HCT116 (cell line): ENCODE results near the gene SAPCD2.

Source experiments
- EZH2 ChIP-seq: fragments of 200-600 bp; sonication (generic); IDR thresholded peaks from 2 replicates; pipeline ENCODE4 v1.6.1; 2017; ENCODE audit warnings: antibody characterized with exemption, mixed run types
- EZH2phosphoT487 ChIP-seq: fragments of 200-600 bp; IDR thresholded peaks from 2 replicates; pipeline ENCODE4 v1.6.1; 2018; ENCODE audit warnings: antibody characterized with exemption, borderline replicate concordance
- POLR2A ChIP-seq: IDR thresholded peaks from 2 replicates; pipeline ENCODE4 v1.7.0; 2011; ENCODE audit warnings: borderline replicate concordance; ENCODE audit not compliant: insufficient read depth, insufficient read length; ENCODE audit errors: extremely low read depth
- POLR2AphosphoS5 ChIP-seq: IDR thresholded peaks from 2 replicates; pipeline ENCODE4 v1.6.1; 2011; ENCODE audit warnings: mild to moderate bottlenecking, low read depth, low read length, moderate library complexity
- SIN3A ChIP-seq: IDR thresholded peaks from 2 replicates; pipeline ENCODE4 v1.6.1; 2012; ENCODE audit warnings: low read depth
- ZBTB33 ChIP-seq: IDR thresholded peaks from 2 replicates; pipeline ENCODE4 v1.6.1; 2011; ENCODE audit warnings: mild to moderate bottlenecking, low read length, moderate library complexity; ENCODE audit not compliant: insufficient replicate concordance; ENCODE audit errors: extremely low read depth
- TF ChIP-seq, protein P1 (sequence below), 3 experiments: fragments of 200-600 bp in 1 of 3; sonication (generic) in 1 of 3; IDR thresholded peaks in 2 of 3; conservative IDR thresholded peaks in 1 of 3; 2 replicates each; pipeline ENCODE4 v1.5.1; 2012 to 2017; ENCODE audit warnings: low read depth in 2 of 3, low read length in 2 of 3, antibody characterized with exemption in 1 of 3, borderline replicate concordance in 1 of 3, control low read depth in 1 of 3, mild to moderate bottlenecking in 1 of 3, mixed read lengths in 1 of 3, mixed run types in 1 of 3, moderate library complexity in 1 of 3; ENCODE audit not compliant: insufficient read depth in 1 of 3
- TF ChIP-seq, protein P2 (sequence below): IDR thresholded peaks from 2 replicates; pipeline ENCODE4 v1.6.1; 2012

DNA sequence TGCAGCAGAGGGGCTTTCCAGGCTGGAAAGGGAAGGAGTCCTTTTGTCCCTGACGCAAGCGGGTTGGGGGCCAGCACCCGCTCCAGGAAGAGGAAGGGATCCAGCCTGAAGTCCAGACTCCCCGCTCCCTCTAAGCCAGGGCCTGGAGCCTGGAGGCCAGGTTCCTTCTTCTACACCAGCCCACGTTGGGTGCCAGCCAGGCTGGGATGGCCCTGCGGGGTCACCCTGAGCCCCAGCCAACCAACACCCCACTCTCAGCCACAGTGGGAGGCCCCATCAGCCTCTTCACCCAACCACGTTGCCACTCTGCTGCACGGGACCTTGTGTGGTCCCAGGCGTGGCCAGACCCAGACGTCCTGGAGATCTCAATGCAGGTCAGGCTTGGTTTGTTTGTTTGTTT is 37.5 kb downstream of the SAPCD2 start:
- TF ChIP-seq, protein P1, sequence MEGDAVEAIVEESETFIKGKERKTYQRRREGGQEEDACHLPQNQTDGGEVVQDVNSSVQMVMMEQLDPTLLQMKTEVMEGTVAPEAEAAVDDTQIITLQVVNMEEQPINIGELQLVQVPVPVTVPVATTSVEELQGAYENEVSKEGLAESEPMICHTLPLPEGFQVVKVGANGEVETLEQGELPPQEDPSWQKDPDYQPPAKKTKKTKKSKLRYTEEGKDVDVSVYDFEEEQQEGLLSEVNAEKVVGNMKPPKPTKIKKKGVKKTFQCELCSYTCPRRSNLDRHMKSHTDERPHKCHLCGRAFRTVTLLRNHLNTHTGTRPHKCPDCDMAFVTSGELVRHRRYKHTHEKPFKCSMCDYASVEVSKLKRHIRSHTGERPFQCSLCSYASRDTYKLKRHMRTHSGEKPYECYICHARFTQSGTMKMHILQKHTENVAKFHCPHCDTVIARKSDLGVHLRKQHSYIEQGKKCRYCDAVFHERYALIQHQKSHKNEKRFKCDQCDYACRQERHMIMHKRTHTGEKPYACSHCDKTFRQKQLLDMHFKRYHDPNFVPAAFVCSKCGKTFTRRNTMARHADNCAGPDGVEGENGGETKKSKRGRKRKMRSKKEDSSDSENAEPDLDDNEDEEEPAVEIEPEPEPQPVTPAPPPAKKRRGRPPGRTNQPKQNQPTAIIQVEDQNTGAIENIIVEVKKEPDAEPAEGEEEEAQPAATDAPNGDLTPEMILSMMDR (IDR thresholded peaks at IDR 0.05 in 2 of 3, conservative IDR thresholded peaks at IDR 0.05 in 1 of 3; ENCODE audit: borderline replicate concordance in 1 of 3, insufficient read depth in 1 of 3, low read depth in 2 of 3, low read length in 2 of 3), result no peak
- TF ChIP-seq, protein P2, sequence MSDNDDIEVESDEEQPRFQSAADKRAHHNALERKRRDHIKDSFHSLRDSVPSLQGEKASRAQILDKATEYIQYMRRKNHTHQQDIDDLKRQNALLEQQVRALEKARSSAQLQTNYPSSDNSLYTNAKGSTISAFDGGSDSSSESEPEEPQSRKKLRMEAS, result no peak
- TF ChIP-seq EZH2 (no peak), POLR2AphosphoS5 (no peak), EZH2phosphoT487 (no peak), SIN3A (no peak), POLR2A (no peak), ZBTB33 (no peak)
